ENCODE results near the gene FOXR1.

GRCh38 chr11:118973985-118974384, 2.4 kb downstream of the FOXR1 start:
- TF ChIP-seq CTCF (IDR thresholded peaks at IDR 0.05 in 8 of 11, conservative IDR thresholded peaks at IDR 0.05 in 3 of 11) (no peak), POLR2A (IDR thresholded peaks at IDR 0.05) (no peak), POLR2AphosphoS5 (IDR thresholded peaks at IDR 0.05) (no peak)
